ENCODE measurements around the gene CD8A.
A peak's percentile ranks its signal among the peaks of the same experiment; 100 is the strongest.
"Not testable (repeated sequence)": the region's sequence is repeated elsewhere in the genome, so short reads cannot be mapped to it uniquely, and the experiment has no call there.

The CD8A gene

DNA sequence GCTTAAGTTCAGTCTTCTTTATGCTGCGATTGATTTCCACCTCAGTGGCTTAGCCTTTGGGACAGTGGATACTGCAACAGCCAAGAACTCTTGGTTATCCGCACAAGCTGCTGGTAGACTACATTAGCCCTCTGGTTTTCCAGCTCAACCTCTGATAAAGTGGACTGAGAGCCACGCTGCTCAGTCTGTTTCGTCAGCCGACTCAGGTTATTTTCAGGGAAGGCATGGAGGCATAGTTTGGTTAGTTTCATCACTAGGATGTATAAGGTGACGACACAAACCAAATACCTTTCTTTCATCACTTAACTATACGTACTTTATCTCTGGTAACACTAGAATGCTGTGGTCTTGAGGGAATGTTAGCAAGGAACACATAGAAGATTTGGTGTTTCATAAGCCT is 14.2 kb downstream of the CD8A start:
- no peak for DNase-seq (ENCODE audit: low read depth)

- DNase-seq (ENCODE audit: low read depth), result no peak
Measured at GRCh38 chr2:86775338-86775737, 15.4 kb downstream of the CD8A start.

- DNase-seq (ENCODE audit: low read depth), result no peak
Measured at GRCh38 chr2:86774862-86775261, 15.9 kb downstream of the CD8A start.

GRCh38 chr2:86772611-86773010 is 18.1 kb downstream of the CD8A start:
- DNase-seq (ENCODE audit: low read depth), result no peak

- no peak for DNase-seq (ENCODE audit: low read depth)
Measured at GRCh38 chr2:86770816-86771301, 19.9 kb downstream of the CD8A start.

DNA sequence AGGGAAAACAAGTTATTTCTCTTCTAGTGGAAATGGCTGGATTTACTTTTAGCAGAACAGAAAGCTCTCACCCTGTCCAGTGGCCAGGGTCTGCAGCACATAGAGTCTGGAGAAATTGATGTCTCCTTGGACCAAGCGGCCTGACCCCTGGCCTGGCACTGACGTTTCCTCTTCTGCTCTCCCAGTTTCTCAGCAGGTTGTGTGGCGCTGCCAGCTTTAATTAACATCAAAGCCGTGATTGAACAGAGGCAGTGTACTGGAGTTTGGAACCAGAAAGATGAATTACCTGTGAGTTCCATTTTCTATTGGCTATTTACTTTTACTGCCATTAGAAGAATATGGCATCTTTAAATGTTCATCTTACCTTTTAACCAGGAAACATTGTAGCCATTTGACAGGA is 20.9 kb downstream of the CD8A start:
- no peak for DNase-seq (ENCODE audit: low read depth)

DNA sequence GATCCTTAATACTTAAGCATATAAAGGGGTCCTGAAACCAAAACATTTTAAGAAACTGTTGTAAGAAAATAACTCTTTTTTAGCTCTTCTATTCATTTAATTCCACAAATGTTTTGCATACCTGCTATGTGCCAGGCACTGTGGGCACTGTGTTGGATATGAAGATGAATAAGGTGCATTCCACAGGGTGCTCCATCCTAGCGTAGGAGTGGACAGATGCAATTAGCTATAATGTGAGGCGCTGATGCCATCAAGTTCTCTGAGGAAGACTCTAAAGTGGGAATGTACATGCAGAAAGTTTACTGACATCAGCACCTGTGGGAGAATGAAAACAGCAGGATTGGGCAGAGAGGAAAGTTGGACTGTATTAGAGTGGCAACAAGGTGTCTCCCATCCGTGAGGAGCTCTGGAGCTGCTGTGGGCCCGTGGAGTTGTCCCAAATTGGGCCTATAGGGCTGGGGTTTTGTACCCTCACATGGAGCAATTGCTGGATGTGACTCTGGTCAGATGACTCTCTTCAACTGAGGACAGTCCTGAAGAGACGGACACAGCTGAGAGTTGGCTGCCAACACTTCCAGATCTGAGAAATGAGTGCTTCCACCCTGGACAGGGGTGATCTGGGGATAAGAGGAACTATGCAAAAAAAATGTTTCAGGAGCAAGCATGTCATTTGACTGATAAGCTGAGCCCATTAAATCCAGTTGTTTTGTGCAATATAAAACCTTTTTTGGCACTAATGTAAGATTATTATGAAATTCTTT is 22.3 kb downstream of the CD8A start:
- DNase-seq (ENCODE audit: low read depth), result no peak

DNA sequence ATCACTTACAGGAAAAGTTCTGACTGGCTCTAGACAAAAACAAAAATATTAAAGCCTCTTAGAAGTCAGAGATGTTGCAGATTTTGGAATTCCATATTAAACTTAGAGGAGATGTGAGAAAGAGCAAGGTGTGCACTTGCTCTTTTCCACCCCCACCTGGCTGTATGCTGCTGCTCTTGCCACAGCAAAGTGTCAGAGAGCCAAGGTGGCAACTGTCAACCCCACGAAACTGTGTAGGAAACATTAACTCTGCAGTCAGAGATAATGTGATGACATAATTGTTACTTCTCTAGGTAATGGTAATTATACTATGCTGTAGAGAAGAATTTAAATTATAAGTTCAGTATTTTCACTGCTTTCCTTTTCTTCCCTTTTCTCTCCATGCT is 25.4 kb downstream of the CD8A start:
- DNase-seq (ENCODE audit: low read depth), result no peak

DNA sequence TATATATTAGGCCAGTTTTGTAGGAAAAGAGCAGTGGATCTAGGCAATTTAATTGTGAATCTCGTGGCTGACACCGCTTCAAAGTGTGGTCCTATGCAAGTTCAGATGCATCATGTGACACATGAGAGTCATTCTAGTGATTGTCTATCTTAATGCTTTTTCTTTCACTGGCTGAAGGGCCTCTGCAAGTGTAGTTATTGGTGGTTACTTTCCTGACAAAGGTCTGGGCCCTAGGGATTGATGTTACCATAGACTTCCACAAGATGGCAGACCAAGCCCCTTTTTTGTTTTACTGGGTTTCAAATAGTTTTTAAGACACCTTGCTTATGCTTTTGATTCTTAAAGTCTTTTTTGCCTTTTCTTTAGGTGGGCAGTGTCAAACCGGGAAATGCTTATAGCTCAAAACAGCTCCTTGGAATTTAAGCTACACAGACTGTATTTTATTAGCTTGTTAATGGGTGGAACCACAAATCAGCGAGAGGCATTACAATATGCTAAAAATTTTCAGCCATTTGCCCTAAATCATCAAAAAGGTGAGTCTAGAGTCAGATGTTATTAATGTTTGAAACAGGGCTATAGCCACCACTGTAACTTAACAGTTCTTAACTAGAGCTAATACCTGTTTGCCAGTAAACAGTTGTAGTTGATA is 25.9 kb downstream of the CD8A start:
- peak; percentile 19 for DNase-seq (ENCODE audit: low read depth)

DNA sequence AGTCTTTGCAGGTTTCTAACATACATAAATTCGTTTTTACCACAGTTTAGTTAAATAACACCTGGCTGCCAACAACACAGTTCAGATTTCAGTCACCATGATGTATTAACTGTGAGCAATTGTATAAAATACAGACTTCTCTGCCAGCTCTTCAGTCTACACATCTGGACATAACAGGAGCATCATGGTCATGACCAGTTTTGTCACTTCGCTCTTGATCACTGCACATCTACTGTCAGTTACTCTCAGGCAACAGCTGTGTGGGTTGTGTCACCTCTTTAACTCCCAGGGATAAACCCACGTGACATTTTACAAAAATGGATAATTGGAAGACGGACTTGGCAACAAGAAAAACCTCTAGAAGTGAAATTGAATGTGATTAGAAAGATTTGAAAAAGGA is 30.3 kb downstream of the CD8A start:
- DNase-seq (ENCODE audit: low read depth), result no peak

GRCh38 chr2:86758405-86758804 is 32.3 kb downstream of the CD8A start:
- no peak for DNase-seq (ENCODE audit: low read depth)

- no peak for DNase-seq (ENCODE audit: low read depth)
Measured at GRCh38 chr2:86753606-86754005, 37.1 kb downstream of the CD8A start.

- no peak for DNase-seq (ENCODE audit: low read depth)
Measured at GRCh38 chr2:86752934-86753333, 37.8 kb downstream of the CD8A start.

DNA sequence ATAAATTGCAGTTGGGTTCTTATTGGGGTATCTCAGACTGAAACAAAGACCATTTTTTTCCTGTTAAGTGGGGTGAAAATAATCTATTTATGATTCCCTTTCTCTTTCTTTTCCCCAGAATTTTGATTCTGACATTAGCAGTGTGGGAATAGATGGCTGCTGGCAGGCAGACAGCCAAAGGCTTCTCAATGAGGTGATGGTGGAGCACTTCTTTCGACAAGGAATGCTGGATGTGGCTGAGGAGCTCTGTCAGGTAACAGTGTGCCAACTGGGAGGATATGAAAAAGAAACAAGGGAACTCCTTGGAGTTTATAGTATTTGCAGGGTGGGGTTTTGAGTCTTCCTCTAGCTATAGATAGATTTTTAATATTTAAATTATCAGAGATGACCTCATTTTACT is 38.9 kb downstream of the CD8A start:
- no peak for DNase-seq (ENCODE audit: low read depth)

DNA sequence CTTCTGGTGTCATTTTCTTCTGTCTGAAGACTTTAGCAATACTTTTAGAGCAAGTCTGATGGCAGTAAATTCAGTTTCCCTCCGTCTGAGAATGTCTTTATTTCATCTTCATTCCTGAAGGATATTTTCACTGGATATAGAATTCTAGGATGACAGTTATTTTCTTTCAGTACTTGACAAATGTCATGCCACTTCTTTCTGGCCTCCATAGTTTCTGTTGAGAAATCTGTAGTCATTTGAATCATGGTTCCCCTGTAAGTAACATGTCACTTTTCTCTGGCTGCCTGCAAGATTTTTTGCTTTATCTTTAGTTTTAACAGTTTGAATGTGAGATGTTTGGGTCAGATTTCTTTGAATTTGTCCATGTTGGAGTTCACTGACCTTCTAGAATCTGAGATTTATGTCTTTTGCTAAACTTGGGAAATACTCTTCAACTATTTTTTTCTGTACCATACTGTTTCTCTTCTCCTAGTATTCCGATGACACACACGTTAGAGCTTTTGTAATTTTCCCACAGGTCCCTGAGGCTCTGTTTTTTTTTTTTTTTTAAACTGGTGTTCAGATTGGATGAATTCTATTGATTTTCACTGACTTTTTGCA is 40.4 kb downstream of the CD8A start:
- no peak for DNase-seq (ENCODE audit: low read depth)

- peak; percentile 82 for DNase-seq (ENCODE audit: low read depth)
Measured at GRCh38 chr2:86747711-86748639, 42.7 kb downstream of the CD8A start.

GRCh38 chr2:86746939-86747338 is 43.8 kb downstream of the CD8A start:
- DNase-seq (ENCODE audit: low read depth), result no peak

GRCh38 chr2:86744152-86744551 is 46.6 kb downstream of the CD8A start:
- no peak for DNase-seq (ENCODE audit: low read depth)

GRCh38 chr2:86741889-86742498 is 48.7 kb downstream of the CD8A start:
- not testable (repeated sequence) for DNase-seq (ENCODE audit: low read depth)

DNA sequence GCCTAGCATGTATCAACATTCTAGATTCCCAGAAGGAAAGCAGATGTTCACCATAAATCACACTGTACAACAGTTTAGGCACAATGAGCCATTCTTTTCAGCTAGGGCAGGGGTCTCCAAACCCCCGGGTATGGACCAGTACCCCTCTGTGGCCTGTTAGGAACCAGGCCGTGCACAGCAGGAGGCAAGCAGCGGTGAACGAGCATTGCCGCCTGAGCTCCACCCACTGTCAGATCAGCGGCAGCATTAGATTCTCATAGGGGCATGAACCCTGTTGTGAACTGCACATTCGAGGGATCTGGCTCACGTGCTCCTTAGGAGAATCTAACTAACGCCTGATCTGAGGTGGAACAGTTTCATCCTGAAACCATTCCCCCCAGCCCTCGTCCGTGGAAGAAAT is 50.8 kb downstream of the CD8A start:
- not testable (repeated sequence) for DNase-seq (ENCODE audit: low read depth)

- DNase-seq (ENCODE audit: low read depth), result not testable (repeated sequence)
Measured at GRCh38 chr2:86739485-86739884, 51.2 kb downstream of the CD8A start.

DNA sequence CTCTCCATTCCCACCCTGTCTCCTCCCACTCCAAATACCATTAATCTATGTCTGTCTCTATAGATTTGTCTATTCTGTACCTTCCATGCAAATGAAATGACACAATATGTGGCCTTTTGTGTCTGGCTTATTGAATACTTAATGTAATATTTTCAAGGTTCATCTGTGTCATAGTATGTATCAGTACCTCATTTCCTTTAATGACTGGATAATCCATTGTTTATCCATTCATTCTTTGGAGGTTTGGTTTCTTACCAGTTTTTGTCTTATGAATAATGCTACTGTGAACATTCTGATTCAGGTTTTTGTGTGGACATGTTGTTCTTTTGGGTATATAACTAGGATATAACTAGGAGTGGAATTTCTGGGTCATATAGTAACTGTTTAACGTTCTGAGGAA is 55.8 kb downstream of the CD8A start:
- not testable (repeated sequence) for DNase-seq (ENCODE audit: low read depth)

All from fibroblast of gingiva (primary cell).